ENCODE data around the gene SC5D.

SC5D gene

DNA sequence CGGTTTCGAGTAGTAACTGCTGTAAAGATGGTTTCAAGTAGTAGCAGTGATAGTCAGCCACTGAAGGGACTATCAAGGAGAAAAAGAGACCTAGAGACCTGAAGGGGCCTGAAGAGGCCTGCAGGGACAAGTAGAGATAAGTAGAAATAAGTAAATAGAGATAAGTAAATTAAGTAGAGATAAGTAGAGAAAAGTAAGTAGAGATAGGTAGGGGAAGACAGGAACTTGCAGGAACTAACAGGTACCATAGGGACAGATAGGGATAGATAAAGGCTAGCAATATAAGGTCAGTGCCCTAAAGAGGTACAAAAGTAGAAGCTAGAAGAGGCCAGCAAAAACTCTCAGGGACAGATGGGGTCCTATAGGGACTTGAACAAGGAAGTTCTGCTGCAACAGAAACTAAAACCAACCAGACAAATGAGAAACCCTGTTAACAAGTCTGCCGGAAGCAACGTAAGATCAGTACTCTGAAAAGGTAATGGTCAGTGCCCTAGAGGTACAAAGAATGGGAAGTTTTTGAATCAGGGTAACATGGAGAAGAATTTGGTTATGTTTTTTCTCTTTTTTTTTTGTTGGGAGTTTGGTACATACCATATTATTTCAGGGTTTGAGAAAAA, 9.6 kb upstream of the SC5D start:
- TF ChIP-seq, protein P1, sequence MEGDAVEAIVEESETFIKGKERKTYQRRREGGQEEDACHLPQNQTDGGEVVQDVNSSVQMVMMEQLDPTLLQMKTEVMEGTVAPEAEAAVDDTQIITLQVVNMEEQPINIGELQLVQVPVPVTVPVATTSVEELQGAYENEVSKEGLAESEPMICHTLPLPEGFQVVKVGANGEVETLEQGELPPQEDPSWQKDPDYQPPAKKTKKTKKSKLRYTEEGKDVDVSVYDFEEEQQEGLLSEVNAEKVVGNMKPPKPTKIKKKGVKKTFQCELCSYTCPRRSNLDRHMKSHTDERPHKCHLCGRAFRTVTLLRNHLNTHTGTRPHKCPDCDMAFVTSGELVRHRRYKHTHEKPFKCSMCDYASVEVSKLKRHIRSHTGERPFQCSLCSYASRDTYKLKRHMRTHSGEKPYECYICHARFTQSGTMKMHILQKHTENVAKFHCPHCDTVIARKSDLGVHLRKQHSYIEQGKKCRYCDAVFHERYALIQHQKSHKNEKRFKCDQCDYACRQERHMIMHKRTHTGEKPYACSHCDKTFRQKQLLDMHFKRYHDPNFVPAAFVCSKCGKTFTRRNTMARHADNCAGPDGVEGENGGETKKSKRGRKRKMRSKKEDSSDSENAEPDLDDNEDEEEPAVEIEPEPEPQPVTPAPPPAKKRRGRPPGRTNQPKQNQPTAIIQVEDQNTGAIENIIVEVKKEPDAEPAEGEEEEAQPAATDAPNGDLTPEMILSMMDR (IDR thresholded peaks at IDR 0.05; ENCODE audit: control insufficient read depth, insufficient read depth, low read depth, low read length, missing control alignments), result no peak
- H3K4me3 ChIP-seq (ENCODE audit: control insufficient read depth, low read depth, low read length), result no peak overlapping the region
- DNase-seq (ENCODE audit: low read depth), result no peak

DNA sequence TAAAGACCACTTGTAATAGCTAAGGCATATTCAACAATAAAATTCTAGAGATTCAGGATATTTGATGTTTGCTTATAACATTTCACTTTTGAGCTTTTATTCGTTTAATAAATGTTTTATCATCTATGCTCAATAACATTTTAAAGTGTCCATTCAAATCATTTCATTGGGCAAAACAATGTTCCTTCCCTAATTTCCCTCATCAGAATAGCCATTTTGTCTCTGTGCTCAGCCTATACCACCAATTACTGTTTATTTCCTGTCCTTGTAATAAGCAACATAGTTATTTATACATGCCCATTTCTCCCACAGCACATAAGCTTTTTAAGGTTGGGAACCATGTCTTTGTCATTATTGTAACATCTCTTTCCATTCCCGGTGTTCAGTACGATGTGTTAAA, 1.3 kb upstream of the SC5D start:
- H3K4me3 ChIP-seq (ENCODE audit: control insufficient read depth, low read depth, low read length), result no peak overlapping the region
- TF ChIP-seq, protein P1 (IDR thresholded peaks at IDR 0.05; ENCODE audit: control insufficient read depth, insufficient read depth, low read depth, low read length, missing control alignments), result no peak
- no peak for DNase-seq (ENCODE audit: low read depth)

DNA sequence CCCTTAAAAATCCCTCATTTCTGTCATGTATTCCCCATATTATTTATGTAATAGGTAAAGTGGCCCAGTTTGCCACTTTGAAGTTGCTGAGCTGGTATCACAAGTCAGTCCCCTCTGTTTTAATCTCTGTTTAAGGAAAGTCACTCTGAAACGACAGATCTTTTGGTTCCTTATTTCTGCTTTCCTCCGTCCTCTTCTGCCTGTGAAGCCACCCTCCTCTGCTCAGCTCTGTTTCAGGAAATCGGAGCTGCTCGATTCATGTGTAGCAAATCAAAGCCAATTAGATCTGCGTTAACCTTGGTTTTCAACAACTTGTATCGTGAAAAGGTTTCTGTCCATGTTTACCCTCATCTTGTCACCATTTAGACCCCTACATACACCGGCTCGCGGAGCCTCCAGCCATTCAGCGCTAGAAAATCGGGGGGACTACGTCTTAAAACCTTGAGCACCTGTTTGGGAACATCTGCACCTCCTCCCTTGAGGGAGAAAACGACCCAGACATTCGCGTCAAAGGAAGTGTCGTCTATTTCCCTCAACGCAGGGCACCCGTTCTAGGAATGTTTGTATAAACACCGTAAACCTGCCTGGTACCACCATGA, 576 bp upstream of the SC5D start:
- TF ChIP-seq, protein P1 (IDR thresholded peaks at IDR 0.05; ENCODE audit: control insufficient read depth, insufficient read depth, low read depth, low read length, missing control alignments), result no peak
- H3K4me3 ChIP-seq (ENCODE audit: control insufficient read depth, low read depth, low read length), result peak overlapping the region; percentile 75
- DNase-seq (ENCODE audit: low read depth), result no peak

DNA sequence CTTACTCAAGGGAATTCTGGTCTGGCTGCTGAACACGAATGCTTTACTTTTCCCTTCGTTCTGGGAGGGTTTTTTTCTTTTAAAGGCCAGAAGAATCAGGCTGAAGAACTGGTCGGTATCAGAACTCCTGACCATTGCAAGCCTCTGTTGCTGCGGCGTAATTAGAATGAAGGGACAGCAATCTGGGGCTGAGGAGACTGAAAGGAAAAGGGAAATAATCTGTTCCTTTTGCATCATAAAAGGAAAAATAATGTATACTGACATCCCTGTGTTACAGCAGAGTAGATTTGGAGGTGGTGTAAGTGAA, 670 bp downstream of the SC5D start:
- no peak for DNase-seq (ENCODE audit: low read depth)
- peak overlapping the region; percentile 75 for H3K4me3 ChIP-seq (ENCODE audit: control insufficient read depth, low read depth, low read length)
- TF ChIP-seq, protein P1 (IDR thresholded peaks at IDR 0.05; ENCODE audit: control insufficient read depth, insufficient read depth, low read depth, low read length, missing control alignments), result no peak

DNA sequence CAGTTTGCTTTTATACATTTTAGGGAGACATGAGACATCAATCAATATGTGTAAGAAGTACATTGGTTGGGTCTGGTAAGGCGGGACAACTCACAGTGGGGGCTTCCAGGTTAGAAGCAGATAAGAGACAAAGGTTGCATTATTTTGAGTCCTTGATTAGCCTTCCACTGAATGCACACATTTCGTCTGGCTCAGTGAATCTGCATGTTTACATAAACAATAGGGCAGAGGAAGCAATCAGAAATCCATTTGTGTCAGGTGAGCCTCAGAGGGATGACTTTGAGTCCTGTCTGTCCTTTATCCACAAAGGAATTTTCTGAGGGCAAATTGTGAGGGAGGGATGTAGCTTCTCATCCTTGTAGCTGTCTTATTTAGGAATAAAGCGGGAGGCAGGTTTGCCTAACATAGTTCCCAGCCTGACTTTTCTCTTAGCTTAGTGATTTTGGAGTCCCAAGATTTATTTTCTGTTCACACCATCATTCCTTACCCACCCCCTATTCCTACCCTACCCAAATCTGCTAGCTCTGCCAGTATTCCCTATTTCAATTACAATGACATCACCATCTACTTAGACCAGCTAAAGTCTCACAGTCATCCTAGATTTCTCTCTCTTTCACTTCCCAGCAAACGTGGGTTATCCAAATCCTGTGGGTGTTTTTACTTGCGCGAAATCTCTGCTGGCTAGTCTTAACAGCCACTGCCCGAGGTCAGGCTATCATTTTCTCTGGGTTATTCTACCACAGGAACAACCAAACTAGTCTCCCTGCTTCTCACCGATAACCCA, 2.9 kb downstream of the SC5D start:
- TF ChIP-seq, protein P1 (IDR thresholded peaks at IDR 0.05; ENCODE audit: control insufficient read depth, insufficient read depth, low read depth, low read length, missing control alignments), result no peak
- DNase-seq (ENCODE audit: low read depth), result no peak
- no peak overlapping the region for H3K4me3 ChIP-seq (ENCODE audit: control insufficient read depth, low read depth, low read length)

DNA sequence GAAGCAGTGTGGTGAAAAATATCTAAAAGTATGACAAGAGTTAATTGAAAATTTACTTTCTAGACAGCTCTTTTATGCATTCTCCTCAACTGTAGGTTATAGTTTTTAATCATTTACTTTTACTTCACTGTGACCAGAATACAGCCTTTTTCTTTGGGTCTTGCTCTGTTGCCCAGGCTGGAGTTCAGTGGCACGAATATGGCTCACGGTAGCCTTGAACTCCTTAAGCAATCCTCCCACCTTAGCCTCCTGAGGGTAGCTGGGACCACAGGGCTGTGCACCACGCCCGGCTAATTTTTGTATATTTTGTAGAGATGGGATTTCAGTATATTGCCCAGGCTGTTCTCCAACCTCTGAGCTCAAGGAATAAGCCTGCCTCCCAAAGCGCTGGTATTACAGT, 5.3 kb downstream of the SC5D start:
- no peak for DNase-seq (ENCODE audit: low read depth)
- TF ChIP-seq, protein P1 (IDR thresholded peaks at IDR 0.05; ENCODE audit: control insufficient read depth, insufficient read depth, low read depth, low read length, missing control alignments), result no peak
- no peak overlapping the region for H3K4me3 ChIP-seq (ENCODE audit: control insufficient read depth, low read depth, low read length)
